HG03457 (cell line): Measurements from ENCODE around the gene ANKRD44.
A peak's percentile ranks its signal among the peaks of the same experiment; 100 is the strongest.

Experiments
- ATAC-seq: cut with Tn5 transposase; IDR thresholded peaks from one replicate; pipeline ENCODE4 v1.9.1; 2021; ENCODE audit warnings: moderate number of reproducible peaks; ENCODE audit not compliant: unreplicated experiment

The ANKRD44 gene

DNA sequence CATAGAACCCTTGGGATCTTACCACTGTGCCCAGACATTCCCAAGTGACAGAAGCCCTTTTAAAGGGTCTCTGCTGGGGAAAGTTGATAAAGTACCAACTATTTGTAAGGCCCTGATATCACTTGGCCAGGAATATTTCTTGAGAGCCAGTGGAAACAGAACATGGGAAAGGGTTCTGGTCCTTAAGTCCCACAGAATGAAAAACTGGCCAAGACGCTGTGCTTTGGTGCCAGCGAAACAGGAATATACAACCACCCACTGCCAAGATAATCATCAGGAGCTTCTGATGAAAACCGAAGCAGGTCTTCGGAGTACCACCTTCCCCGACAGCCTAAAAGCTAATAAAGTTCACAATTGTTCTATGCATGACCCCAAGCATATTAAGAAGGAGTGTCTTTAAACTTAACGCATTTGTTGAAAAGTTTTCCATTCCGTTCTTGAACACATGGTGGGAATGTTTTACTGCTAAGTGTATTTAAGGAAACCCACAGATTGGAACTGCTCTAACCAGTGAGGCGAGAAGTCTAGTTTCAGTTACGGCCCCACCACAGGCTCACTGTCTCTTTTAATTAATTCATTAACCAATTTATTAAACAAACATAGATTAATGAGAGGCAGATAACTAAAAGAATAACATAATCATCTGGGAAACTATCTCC, 152.6 kb downstream of the ANKRD44 start:
- ATAC-seq: no peak

DNA sequence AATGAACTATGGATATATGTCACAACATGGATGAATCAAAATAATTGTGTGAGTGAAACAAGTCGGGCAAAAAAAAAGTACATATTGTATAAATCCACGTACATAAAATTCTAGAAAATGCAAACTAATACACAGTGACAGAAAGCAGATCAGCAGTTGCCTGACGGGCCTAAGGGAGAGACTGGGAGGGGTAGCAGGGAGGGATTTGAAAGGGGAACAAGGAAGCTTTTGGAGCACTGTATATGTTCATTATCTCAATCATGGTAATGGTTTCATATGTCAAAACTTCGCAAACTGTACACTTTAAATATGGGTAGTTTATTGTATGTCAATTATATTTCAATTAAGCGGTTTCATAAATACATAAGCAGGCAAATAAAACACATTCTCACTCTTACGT, 153.8 kb downstream of the ANKRD44 start:
- ATAC-seq: no peak

DNA sequence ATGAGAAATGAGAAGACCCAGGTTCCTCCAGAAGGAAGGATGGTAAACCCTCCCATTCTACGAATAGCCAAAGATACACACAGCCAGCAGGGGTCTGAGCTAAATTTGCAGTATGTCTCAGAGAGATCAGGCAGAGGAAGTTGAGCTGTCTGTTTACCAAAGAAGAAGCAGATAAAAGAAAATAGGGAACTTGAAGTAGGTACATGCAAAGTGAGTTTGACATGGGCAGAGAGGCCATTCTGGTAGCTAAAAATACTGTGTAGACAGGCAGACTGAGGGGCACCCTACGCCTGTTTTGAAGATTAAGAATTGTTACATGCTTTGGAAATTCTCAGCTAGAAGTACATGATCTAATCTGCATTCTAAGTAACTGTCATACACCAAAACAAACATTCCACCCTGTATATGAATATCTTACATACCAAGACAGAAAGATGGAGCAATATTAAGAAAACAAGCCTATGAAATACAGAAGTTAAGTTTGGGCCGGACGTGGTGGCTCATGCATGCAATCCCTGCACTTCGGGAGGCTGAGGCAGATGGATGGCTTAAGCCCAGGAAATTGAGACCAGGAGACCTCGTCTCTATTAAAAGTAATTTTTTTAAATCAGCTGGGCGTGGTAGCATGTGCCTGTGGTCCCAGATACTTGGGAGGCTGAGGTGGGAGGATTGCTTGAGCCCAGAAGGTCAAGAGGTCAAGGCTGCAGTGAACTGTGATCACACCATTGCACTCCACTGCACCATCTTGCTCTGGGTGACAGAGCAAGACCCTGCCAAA, 157.9 kb downstream of the ANKRD44 start:
- peak; percentile 74 for ATAC-seq

DNA sequence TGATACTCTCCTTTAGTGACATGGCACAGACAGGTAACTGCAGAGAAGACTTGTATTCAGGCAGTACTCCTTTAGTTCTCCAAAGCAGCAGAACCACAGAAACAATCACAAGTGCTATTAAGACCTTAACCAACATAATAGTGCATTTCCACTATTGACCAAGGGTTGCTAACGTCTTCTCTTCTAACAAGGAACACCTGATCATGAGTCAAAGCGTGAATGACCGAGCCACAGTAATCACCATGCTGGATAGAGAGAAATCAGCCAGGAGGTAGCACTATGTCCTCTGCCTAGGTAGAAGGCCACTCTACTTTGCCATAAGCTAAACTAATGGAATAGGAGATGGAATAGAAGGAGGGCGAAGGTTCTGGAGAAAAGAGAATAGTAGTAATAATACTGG, 161.0 kb downstream of the ANKRD44 start:
- no peak for ATAC-seq

DNA sequence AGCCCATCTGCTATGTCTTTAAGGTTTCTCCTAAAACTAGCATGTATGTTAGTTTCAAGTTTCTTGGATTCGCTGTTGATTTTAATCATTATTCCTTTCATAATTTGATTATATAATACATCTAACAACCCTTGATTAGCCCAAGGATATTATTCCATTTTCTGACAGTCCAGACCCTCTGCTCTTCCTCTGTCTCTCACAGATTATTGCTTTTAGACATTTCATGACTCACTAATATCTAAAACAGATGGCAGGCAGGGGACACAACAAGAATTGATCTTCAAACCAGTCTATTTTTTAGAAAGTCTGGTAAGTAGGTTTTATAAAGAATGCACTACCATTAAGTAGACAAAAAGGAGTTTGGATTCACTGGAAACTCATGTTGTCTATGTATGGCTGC, 162.2 kb downstream of the ANKRD44 start:
- ATAC-seq: no peak

DNA sequence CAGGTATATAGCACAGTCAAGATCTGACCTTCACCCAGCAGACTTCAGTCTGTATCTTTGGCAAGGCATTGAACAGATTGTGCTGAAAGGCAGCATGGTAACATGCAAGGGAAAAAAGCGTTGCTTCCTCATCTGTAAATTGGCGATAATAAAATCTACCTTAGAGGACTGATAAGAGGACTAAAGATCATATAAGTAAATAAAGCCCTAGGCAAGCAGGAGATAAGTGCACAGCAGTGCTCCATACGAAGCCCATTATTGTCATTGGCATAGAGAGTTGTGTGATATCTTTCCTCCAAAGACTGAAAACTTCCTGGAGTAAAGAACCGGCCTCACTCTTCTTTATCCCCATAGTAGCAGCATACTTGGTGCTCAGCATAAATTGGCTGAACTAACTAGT, 162.6 kb downstream of the ANKRD44 start:
- no peak for ATAC-seq

DNA sequence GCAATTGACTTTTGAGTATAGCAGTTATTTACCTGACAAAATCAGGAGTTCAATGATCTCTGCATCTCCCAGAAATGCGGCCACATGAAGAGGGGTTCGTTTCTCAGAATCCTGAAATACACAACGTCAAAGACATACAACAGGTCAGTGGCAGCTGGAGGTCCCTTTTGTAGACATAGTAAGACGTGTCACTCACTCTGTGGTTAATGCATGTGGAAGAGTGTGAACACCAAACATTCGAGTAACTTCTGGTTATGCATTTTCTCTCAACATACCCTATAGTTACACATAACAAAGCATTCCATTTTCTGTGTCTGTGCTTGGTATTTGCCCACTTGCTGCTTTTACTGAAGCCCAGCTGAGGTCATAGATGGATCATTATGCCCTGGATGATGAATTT, 163.6 kb downstream of the ANKRD44 start:
- no peak for ATAC-seq

DNA sequence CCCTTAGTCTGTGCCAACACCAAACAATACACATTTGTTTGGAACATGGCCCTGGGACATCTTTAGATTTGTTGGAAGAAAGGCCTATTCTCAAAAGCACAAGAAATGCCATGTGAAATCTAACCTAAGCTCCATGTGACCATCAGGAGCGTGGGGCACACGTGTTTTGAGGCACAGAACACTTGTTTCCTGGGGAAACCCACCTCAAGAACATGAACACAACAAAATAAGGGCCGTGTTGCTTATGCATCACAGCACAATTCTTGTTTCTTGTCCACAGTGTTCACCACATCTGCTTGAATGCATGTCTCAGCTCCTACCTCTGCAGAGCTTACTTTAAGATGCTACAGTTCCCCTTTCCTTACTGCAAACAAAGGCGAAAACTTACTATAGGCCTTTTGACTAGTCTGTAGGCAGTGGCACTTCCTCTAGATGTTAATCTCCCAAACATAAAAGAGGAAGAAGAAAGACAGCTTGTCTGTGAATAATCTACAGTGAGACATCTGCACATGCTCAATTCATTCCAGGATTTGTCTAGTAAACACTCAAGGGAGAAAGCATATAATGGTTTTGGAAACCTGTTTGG, 165.0 kb downstream of the ANKRD44 start:
- ATAC-seq: peak; percentile 95

DNA sequence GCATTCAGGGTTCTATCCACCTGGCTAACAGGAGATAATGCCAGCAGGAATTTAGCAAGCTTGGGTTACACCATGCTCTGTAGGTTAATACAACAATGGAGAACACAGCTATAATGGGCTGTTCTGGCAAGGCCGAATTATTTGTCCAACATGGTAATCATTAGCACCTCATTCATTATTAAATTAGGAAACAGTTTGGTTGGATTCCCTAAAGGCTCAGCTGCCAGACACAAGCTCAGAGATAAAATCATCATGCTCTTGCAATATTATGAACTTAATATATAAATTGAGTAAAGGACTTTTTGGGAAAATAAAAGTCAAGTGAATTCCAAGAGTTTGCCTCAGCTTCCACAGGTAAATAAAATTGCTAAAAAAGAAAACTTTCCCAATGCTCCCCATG, 166.4 kb downstream of the ANKRD44 start:
- no peak for ATAC-seq

DNA sequence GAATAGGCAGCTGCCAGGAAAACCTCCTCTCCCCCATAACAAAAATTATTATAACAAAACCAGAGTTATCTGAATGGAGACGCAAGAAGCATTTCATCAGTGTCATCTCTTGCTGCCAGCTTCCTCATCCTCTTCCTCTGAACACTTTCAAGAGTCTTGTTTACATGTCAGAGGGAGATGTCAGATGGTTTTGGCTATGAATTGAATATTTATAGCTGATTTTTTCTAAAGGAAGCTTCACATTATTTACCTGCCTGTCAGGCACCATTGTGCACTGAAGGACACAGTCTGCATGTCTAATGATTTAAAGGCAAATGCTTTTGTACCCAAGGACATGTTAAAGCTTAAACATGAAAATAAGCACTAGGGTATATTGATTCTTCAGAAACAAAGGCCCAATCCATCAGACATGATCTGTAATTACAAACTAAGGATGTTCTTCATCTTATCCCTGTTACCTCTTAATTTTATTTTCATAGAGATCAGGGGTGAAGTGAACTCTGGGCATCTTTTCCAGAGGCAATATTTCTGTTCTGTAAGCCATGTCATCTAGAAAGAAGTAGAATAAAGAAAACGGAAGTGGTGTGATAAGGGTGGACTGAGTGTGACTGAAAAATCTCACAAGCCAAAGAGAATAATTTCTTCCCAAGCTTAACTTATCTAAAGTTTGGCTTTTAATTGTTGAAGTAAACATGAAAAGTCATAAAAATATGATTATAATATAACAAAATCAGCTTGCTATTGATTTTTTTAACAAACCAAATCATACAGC, 168.7 kb downstream of the ANKRD44 start:
- no peak for ATAC-seq

DNA sequence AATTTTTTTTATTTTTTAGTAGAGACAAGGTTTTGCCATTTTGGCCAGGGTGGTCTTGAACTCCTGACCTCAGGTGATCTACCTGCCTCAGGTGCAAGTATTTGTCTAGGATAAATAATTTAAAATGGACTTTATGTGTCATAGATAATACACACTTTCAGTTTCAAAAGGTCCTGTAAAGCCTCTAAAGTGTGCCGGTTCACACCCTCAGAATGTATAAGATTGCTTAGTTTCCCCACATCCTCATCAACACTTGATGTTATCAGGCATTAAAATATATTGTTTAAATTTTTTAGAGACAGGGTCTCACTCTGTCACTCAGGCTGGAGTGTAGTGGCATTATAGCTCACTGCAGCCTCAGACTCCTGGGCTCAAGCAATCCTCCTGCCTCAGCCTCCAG, 170.5 kb downstream of the ANKRD44 start:
- ATAC-seq: no peak

DNA sequence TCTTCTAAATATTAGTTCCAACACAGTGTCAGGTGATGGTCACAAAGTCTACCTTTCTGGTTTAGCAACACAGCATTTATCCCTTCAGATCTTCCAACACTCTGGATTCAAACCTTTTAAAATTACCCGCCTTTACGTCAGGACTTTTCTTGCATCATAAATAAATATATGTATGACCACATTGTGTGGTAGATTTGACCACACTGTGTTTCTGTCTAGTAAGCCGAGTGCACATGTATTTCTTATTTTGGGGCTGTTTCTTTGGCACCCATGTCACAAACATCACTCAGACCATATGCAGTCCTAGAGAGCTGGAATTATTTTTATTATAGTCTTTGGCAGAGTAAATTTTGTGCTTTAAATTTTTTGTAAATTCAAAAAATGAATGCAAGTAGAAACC, 172.1 kb downstream of the ANKRD44 start:
- ATAC-seq: no peak

DNA sequence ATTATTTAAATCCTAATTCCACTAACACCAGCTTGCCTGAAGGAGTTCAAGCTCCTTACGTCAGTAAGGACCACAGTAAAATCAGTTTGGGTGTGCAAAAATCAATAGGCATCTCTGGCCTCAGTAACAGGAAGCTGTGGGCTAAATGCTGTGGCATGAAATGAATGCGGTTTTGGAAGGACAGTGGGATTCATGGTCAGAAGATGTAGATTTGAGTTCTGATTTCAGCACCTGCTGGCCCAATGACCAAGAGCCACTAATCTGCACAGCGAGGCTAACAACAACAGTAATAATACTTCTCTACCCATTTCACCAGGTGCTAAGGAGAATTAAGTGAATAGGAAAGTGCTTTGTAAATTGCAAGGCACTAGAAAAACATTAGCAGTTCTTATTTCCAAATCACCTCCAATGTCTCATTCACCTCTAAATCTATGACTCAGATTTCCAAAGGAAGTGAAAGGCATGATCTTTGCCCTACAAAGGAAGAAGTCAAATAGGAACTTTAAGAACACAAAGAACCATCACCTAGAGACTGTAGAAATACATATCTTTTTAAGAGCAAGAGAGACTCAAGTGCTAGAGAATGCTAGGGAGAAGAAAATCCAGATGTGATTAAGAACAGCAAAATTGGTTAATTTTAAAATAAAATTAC, 172.6 kb downstream of the ANKRD44 start:
- no peak for ATAC-seq

DNA sequence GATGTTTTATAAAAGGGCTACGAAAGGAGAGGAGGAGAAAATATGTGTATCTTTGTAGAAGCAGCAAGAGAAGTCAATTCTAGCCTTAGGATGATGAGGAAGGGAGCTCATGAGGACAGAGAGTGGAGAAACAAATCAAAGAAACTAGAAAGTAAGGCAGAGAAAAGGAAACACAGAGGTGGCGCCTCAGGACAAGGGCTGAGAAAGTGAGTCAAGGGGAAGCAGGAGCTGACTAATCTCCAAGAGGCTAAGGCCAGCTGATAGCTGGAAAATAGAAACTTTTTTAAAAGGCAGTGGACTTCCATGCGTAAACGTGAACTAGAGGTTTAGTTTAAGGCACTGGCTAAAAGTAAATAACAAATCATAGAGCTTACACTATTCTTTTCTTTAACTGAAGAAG, 173.3 kb downstream of the ANKRD44 start:
- ATAC-seq: no peak

DNA sequence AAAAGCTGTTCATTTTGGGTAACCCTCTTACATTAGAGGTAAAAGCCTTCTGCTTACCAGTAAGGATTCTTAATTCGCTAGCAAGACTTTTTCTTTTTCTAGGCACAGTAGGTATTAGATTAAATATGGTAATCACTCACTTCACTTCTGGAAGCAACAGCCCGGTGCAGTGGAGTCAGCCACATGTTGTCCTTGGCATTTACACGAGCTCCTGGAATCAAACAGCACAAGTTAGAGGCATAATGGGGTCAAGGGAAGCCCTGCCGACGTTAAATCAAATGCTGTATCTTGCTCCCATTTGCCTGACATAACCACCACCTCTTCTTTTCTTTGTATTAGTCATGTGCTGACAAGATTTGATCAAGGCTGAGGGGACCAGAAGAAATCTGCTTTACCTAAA, 174.1 kb downstream of the ANKRD44 start:
- ATAC-seq: no peak

DNA sequence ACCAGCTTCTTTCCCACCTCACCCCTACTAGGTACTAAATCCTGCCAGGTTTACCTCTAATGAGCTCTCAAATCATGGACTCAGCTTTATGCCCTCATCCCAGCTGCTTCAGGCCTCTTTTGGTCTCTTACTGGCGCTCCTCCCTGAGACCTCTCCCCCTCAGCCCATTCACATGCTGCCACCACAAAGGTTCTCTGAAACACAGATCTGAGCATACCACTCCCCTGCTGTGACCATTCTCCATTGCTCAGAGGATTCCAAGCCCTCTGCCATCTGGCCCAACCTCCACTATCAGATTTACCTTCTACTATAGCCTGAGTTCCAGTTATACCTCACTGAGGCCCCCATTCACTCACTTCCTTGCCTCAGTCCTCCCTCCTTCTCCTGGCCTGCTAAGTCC, 174.8 kb downstream of the ANKRD44 start:
- no peak for ATAC-seq

DNA sequence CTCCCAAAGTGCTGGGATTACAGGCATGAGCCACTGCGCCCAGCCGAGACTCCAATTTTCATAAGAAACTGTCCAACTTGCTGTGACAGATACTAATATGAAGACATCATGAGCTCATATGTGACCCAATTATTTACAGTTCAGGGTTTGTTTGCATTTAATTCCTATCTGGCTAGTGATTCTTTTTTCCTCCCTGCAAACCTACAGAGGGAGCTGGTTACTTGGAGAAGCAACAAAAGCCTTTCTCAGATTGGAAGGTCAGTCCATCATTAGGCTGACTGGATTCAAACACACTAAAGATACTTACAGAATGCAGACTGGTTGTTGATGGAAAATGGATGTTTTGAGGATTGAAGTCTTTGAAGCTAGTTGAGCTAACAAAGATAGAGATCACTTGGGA, 176.4 kb downstream of the ANKRD44 start:
- ATAC-seq: no peak

DNA sequence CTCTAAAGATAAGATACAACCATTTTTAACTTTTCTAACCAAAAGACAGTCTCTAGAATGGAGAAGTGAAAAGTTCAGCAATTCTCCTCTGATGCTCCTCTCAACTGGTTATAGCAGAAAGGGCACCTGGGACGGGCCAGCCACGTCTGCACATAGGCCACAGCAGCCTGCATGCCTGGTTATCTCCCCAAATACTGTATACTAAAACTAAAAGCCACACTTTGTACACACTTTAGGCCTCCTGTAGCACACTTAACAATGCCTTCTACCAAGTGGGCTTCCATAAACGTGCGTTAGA, 179.1 kb downstream of the ANKRD44 start:
- ATAC-seq: peak; percentile 40

DNA sequence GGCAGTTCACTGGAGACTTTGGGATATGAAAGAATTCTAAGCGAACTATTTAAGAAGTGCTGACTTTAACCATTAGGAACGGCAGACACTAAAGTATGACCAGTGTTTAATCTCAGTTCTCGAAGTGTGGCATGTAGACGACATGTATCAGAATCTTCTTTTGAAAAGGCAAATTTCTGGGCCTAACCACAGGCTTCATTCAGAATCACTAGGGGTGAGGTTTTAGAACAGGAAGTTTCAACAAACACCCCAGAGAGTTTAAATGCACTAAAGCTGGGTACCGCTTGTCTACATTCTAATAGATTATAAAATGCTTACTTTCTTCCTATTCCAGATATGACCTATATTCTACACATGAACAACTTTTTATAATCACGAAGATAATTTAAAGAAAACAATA, 180.3 kb downstream of the ANKRD44 start:
- ATAC-seq: peak; percentile 80

DNA sequence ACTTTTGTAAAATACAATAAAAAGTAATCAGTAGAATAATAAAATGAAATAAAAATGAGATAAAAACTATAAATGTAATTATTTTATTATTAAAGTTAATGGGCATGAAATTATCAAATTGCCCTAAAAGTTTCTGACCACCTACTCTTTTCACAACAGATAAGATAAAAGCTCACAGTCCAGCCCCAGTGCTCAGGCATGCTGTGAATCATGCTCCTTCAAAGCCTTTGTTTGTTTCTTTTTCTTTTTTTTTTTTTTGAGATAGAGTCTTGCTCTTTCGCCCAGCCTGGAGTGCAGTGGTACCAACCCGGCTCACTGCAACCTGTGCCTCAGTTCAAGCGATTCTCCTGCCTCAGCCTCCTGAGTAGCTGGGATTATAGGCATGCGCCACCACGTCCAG, 181.7 kb downstream of the ANKRD44 start:
- ATAC-seq: no peak

DNA sequence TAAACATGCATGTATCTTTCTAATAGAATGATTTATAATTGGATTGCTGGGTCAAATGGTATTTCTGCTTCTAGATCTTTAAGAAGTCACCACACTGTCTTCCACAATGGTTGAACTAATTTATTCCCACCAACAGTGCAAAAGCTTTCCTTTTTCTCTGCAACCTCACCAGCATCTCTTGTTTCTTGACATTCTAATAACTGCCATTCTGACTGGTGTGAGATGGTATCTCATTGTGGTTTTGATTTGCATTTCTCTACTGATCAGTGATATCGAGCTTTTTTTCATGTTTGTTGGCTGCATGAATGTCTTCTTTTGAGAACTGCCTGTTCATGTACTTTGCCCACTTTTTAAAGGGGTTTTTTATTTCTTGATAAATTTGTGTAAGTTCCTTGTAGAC, 182.5 kb downstream of the ANKRD44 start:
- ATAC-seq: no peak
